HepG2 (cell line): ENCODE data around the gene ZFHX3. TPM values are rescaled to one million over a fixed set of nuclear protein-coding genes. Genes with fewer than 3 reads are reported as not detected.

ENCODE experiments used
- AHR ChIP-seq: IDR thresholded peaks from 2 replicates; pipeline ENCODE4 v1.6.1; 2018; ENCODE audit warnings: missing genetic modification reagents, missing compliant biosample characterization
- ARNTL ChIP-seq: sonication (generic); formaldehyde crosslinking; IDR thresholded peaks from 2 replicates; pipeline ENCODE4 v1.4.0; 2020; ENCODE audit warnings: mild to moderate bottlenecking, missing genetic modification reagents
- MXD1 ChIP-seq: sonication (generic); formaldehyde crosslinking; IDR thresholded peaks from 2 replicates; pipeline ENCODE4 v1.4.0; 2020; ENCODE audit warnings: mild to moderate bottlenecking, missing genetic modification reagents
- PHF21A ChIP-seq: sonication (generic); formaldehyde crosslinking; IDR thresholded peaks from 2 replicates; pipeline ENCODE4 v1.5.0; 2020; ENCODE audit warnings: mild to moderate bottlenecking, missing genetic modification reagents
- SIX1 ChIP-seq: sonication (generic); formaldehyde crosslinking; IDR thresholded peaks from 2 replicates; pipeline ENCODE4 v1.4.0; 2020; ENCODE audit warnings: missing genetic modification reagents, borderline replicate concordance
- SP1 ChIP-seq, 2 experiments: fragments of 450-650 bp in 1 of 2; sonication (generic) in 1 of 2; formaldehyde crosslinking in 1 of 2; IDR thresholded peaks; 2 replicates each; pipeline versions ENCODE4 v1.4.0 to v1.6.1; 2016 to 2020; ENCODE audit warnings: missing genetic modification reagents in 1 of 2
- ZBTB39 ChIP-seq: sonication (generic); formaldehyde crosslinking; IDR thresholded peaks from 2 replicates; pipeline ENCODE4 v1.5.0; 2020; ENCODE audit warnings: missing genetic modification reagents
- ZHX2 ChIP-seq, 2 experiments: sonication (generic) in 1 of 2; formaldehyde crosslinking in 1 of 2; IDR thresholded peaks; 2 replicates each; pipeline versions ENCODE4 v1.6.1 to v1.9.0; 2014 to 2022; ENCODE audit warnings: antibody characterized with exemption in 1 of 2, borderline replicate concordance in 1 of 2, inconsistent platforms in 1 of 2, low read depth in 1 of 2, missing genetic modification reagents in 1 of 2
- ZNF580 ChIP-seq: IDR thresholded peaks from 2 replicates; pipeline ENCODE4 v1.6.1; 2016; ENCODE audit warnings: low read depth, borderline replicate concordance
- ZNF614 ChIP-seq: IDR thresholded peaks from 2 replicates; pipeline ENCODE4 v1.6.1; 2018; ENCODE audit warnings: missing biosample characterization, missing genetic modification reagents, inconsistent platforms, borderline replicate concordance
- ZNF687 ChIP-seq: sonication (generic); formaldehyde crosslinking; IDR thresholded peaks from 2 replicates; pipeline ENCODE4 v1.5.1; 2020; ENCODE audit warnings: mild to moderate bottlenecking, missing genetic modification reagents, moderate library complexity
- polyA plus RNA-seq, 8 experiments: library from polyadenylated mRNA; depleted of rRNA in 3 of 8; stranded (reverse) in 7 of 8; unstranded in 1 of 8; fragments of >200 nt; fragmentation: Illumina TruSeq in 4 of 8; extraction: Trizol in 4 of 8; gene quantifications; 2 replicates each; pipeline versions ENCODE4 v1.2.1 to v1.2.3, GENCODE V29; 2011 to 2016; ENCODE audit warnings: low read depth in 4 of 8, missing spikeins in 1 of 8, mixed read lengths in 1 of 8; ENCODE audit not compliant: insufficient read depth in 1 of 8
- total RNA-seq, 5 experiments: library from RNA; depleted of rRNA; stranded (reverse); fragments of >200 nt; fragmentation: Illumina TruSeq; extraction: Trizol; gene quantifications; 2 replicates each; pipeline ENCODE4 v1.2.3, GENCODE V29; 2016; ENCODE audit warnings: low read depth in 1 of 5

The ZFHX3 gene
- total and polyA plus RNA-seq, 2 of the 13 experiments (the other 11 are each of a cell fraction or from before 2014, with no cell fraction given) = 5.0 to 6.0 TPM

GRCh38 chr16:72878301-72879269, 169.3 kb downstream of the ZFHX3 start (continued):
- TF ChIP-seq ZBTB39 (CRISPR knock-in tag) (peak; percentile 43; the same call in 1 of the 2 replicates), SIX1 (CRISPR knock-in tag) (no peak), ZNF614 (peak; percentile 69; the same call in 1 of the 2 replicates), ZHX2 (IDR thresholded peaks at IDR 0.05; ENCODE audit: low read depth) (no peak), ZHX2 (CRISPR knock-in tag; IDR thresholded peaks at IDR 0.05; ENCODE audit: borderline replicate concordance) (no peak), AHR (CRISPR knock-in tag) (no peak), ZNF580 (peak; percentile 25; the same call in 1 of the 2 replicates), ARNTL (peak; percentile 83), MXD1 (CRISPR knock-in tag) (no peak), PHF21A (CRISPR knock-in tag) (peak; percentile 85), ZNF687 (CRISPR knock-in tag) (peak; percentile 85), SP1 (IDR thresholded peaks at IDR 0.05) (no peak), SP1 (CRISPR knock-in tag; IDR thresholded peaks at IDR 0.05) (0 out of 2 replicates have a peak, but pooled peaks have one; percentile 12)
